GM23338 (cell line): Measurements from ENCODE around the gene COL1A1.

Source experiments
- CREB1 ChIP-seq: fragments of 250-450 bp; sonication (Bioruptor Pico); IDR thresholded peaks from 2 replicates; pipeline ENCODE4 v1.5.0; 2020; ENCODE audit warnings: low read depth, mild to moderate bottlenecking, moderate library complexity
- ETS1 ChIP-seq: IDR thresholded peaks from 2 replicates; pipeline ENCODE4 v1.6.1; 2016; ENCODE audit warnings: antibody characterized with exemption
- EZH2 ChIP-seq: fragments of 200-600 bp; sonication (generic); IDR thresholded peaks from one replicate; pipeline ENCODE4 v1.8.0; 2017; ENCODE audit warnings: antibody characterized with exemption, mild to moderate bottlenecking, low read depth; ENCODE audit not compliant: unreplicated experiment
- EZH2phosphoT487 ChIP-seq: fragments of 200-600 bp; sonication (generic); IDR thresholded peaks from one replicate; pipeline ENCODE4 v1.8.1; 2018; ENCODE audit warnings: antibody characterized with exemption; ENCODE audit not compliant: unreplicated experiment
- JUNB ChIP-seq: IDR thresholded peaks from one replicate; pipeline ENCODE4 v1.6.1; 2016; ENCODE audit warnings: antibody characterized with exemption; ENCODE audit not compliant: unreplicated experiment
- POLR2AphosphoS5 ChIP-seq: IDR thresholded peaks from 2 replicates; pipeline ENCODE4 v1.6.1; 2016; ENCODE audit warnings: antibody characterized with exemption, low read depth
- REST ChIP-seq: IDR thresholded peaks from one replicate; pipeline ENCODE4 v1.6.1; 2018; ENCODE audit warnings: antibody characterized with exemption; ENCODE audit not compliant: unreplicated experiment
- STAT1 ChIP-seq: IDR thresholded peaks from one replicate; pipeline ENCODE4 v1.6.1; 2016; ENCODE audit warnings: antibody characterized with exemption; ENCODE audit not compliant: unreplicated experiment
- TF ChIP-seq, protein P1 (sequence below), 2 experiments: fragments of 200-600 bp in 1 of 2; sonication (generic) in 1 of 2; conservative IDR thresholded peaks; 2 replicates each; pipeline versions ENCODE4 v1.5.1 to v1.6.1; 2016 to 2017; ENCODE audit warnings: antibody characterized with exemption in 2 of 2, low read depth in 2 of 2, mild to moderate bottlenecking in 2 of 2, moderate library complexity in 1 of 2

DNA sequence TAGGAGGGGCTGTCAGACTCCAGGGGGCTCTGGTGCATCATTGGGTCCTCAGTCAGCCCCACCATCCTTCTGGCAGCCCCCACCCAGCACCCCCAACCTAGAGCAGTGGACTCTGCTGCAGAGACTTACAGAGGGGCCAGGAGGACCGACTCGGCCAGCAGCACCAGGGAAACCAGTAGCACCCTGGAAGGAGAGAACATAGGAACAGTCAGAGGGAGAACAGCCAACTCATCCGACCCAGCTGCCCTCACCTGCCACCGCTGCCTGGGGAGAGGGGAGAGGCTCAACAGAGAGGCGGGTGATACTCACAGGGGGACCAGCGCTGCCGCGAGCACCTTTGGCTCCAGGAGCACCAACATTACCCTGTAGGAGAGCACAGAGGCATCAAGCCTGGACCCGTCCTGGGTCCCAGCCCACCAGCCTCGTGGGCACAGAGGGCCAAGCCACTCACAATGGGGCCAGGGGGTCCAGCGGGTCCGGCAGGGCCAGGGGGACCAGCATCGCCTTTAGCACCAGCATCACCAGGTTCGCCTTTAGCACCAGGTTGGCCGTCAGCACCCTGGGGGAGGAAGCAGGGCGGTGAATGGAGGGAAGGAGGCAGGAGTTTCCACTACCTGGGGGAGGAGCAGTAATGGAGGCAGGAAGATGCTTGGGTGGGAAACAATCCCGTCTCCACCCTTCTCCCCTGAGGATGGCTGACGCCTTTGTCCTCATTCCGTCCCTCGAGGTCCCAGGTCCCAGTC is 11.7 kb downstream of the COL1A1 start:
- TF ChIP-seq, protein P1, sequence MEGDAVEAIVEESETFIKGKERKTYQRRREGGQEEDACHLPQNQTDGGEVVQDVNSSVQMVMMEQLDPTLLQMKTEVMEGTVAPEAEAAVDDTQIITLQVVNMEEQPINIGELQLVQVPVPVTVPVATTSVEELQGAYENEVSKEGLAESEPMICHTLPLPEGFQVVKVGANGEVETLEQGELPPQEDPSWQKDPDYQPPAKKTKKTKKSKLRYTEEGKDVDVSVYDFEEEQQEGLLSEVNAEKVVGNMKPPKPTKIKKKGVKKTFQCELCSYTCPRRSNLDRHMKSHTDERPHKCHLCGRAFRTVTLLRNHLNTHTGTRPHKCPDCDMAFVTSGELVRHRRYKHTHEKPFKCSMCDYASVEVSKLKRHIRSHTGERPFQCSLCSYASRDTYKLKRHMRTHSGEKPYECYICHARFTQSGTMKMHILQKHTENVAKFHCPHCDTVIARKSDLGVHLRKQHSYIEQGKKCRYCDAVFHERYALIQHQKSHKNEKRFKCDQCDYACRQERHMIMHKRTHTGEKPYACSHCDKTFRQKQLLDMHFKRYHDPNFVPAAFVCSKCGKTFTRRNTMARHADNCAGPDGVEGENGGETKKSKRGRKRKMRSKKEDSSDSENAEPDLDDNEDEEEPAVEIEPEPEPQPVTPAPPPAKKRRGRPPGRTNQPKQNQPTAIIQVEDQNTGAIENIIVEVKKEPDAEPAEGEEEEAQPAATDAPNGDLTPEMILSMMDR (conservative IDR thresholded peaks at IDR 0.05; ENCODE audit: low read depth in 2 of 2) = no peak
- no peak for TF ChIP-seq EZH2phosphoT487
- TF ChIP-seq STAT1 = no peak
- TF ChIP-seq EZH2 = no peak
- no peak for TF ChIP-seq POLR2AphosphoS5
- no peak for TF ChIP-seq REST
- TF ChIP-seq CREB1 (CRISPR knock-in tag) = no peak
- no peak for TF ChIP-seq JUNB
- TF ChIP-seq ETS1 = no peak
